Panc1 (cell line): ENCODE measurements around the gene ERICH3. TPM values are rescaled to one million over a fixed set of nuclear protein-coding genes. Genes with fewer than 3 reads are reported as not detected.

Source experiments
- ATAC-seq: fragments of 200-7000 bp; cut with Tn5 transposase; 2 replicates; pipeline ENCODE4 v1.9.1; 2020; ENCODE audit warnings: mild to moderate bottlenecking, moderate library complexity
- BruUV-seq: library from RNA; stranded (reverse); fragments of 400-500 nt; replicated peaks from 2 replicates; lab custom pipeline; 2021; lab: Mats Ljungman, UMichigan
- CTCF ChIA-PET: fragments of 300-600 bp; sonication (Branson Sonifier 250); formaldehyde crosslinking; loops from one replicate; lab custom pipeline; 2022; ENCODE audit warnings: antibody characterized with exemption; lab: Charles Lee
- POLR2A ChIA-PET: fragments of 300-600 bp; sonication (Branson Sonifier 250); formaldehyde crosslinking; loops from one replicate; lab custom pipeline; 2022; ENCODE audit warnings: antibody characterized with exemption; lab: Charles Lee
- DNase-seq: peaks from one replicate; pipeline ENCODE4 v3.0.0-alpha.2; 2010; ENCODE audit warnings: low read depth, low spot score
- H3K27ac ChIP-seq: 2 replicates; pipeline ENCODE4 v1.5.1; 2011; ENCODE audit warnings: mild to moderate bottlenecking, low read length, inconsistent platforms
- H3K27me3 ChIP-seq: fragments of 200-500 bp; sonication (Bioruptor generic); 2 replicates; pipeline ENCODE4 v1.6.0; 2014; ENCODE audit warnings: low read length, inconsistent platforms; ENCODE audit not compliant: control insufficient read depth, insufficient read depth
- H3K36me3 ChIP-seq: fragments of 200-500 bp; sonication (Bioruptor generic); 2 replicates; pipeline ENCODE4 v1.5.1; 2014; ENCODE audit warnings: inconsistent platforms, mild to moderate bottlenecking, low read length, moderate library complexity; ENCODE audit not compliant: control insufficient read depth, insufficient read depth
- H3K4me1 ChIP-seq: 2 replicates; pipeline ENCODE4 v1.5.1; 2011; ENCODE audit warnings: inconsistent platforms, mild to moderate bottlenecking, low read length, moderate library complexity; ENCODE audit not compliant: control insufficient read depth, insufficient read depth
- H3K4me3 ChIP-seq, 2 experiments: 2 replicates each; pipeline ENCODE4 v1.5.1; 2011 to 2012; ENCODE audit warnings: low read depth in 2 of 2, low read length in 2 of 2, mild to moderate bottlenecking in 2 of 2, inconsistent platforms in 1 of 2, moderate library complexity in 1 of 2
- H3K9me3 ChIP-seq: fragments of 200-500 bp; sonication (Bioruptor generic); 2 replicates; pipeline ENCODE4 v1.5.1; 2014; ENCODE audit warnings: low read depth, mild to moderate bottlenecking, inconsistent platforms, low read length, moderate library complexity; ENCODE audit not compliant: control insufficient read depth, insufficient read depth
- POLR2AphosphoS5 ChIP-seq: IDR thresholded peaks from 2 replicates; pipeline ENCODE4 v1.6.1; 2012; ENCODE audit warnings: mild to moderate bottlenecking, low read depth, low read length, moderate library complexity
- SIN3A ChIP-seq: IDR thresholded peaks from 2 replicates; pipeline ENCODE4 v1.6.1; 2012; ENCODE audit warnings: low read depth, mild to moderate bottlenecking, low read length, moderate library complexity, borderline replicate concordance; ENCODE audit not compliant: insufficient read depth
- TCF7L2 ChIP-seq: IDR thresholded peaks from 2 replicates; pipeline ENCODE4 v1.6.1; 2011; ENCODE audit warnings: mild to moderate bottlenecking, low read depth, low read length, inconsistent platforms
- in situ Hi-C: cut with HindIII; loops from 2 replicates; pipeline ENCODE4 v1.10.0; 2016; ENCODE audit warnings: low sequenced_read_pairs, low pct_unique_long_range_greater_than_20kb
- intact Hi-C: fragments of 100-400 bp; cut with micrococcal nuclease; formaldehyde crosslinking; loops from one replicate; pipeline ENCODE4 v1.10.0; 2022; ENCODE audit not compliant: unreplicated experiment
- total RNA-seq: library from RNA; stranded (reverse); gene quantifications from one replicate; pipeline ENCODE4 v1.2.1, GENCODE V29; 2021; ENCODE audit not compliant: unreplicated experiment
- TF ChIP-seq, protein P1 (sequence below), 2 experiments: IDR thresholded peaks; 2 replicates each; pipeline ENCODE4 v1.6.1; 2011 to 2012; ENCODE audit warnings: low read depth in 2 of 2, control low read depth in 1 of 2, low read length in 1 of 2, mild to moderate bottlenecking in 1 of 2, moderate library complexity in 1 of 2; ENCODE audit not compliant: insufficient read depth in 1 of 2
- TF ChIP-seq, protein P2 (sequence below): fragments of 450-650 bp; IDR thresholded peaks from 2 replicates; pipeline ENCODE4 v1.5.1; 2017; ENCODE audit warnings: mild to moderate bottlenecking

The ERICH3 gene
- total RNA-seq, 1 experiment from 2014 or later: not detected

DNA sequence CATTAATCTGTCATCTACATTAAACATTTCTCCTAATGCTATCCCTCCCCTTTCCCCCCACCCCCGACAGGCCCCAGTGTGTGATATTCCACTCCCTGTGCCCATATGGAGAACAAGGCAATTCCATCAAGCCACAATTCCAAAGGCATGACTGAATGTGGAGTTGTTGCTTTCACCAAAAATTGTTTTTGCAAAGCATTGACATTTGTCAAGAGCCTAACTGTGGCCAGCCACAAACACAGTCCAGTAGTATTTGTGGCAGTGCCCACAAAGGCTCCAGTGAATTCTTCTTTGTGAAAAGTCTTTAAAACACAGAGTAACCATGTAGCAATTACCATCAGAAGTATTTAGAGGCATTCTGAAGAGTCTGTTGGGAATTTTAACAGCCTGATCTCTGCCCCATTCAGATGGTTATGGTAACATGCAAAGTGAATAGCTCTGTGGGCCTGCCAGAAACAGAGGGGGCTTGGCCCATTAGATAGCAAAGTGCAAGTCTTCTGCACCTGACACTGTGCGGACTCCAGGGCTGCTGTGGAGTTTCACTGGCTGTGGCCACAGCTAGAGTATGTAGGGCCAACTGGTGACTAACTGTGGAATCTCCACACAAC lies 149.6 kb downstream of the ERICH3 start:
- Histone ChIP-seq H3K4me3 (no peak overlapping the region), H3K9me3 (no peaks in the 10 kb centered on the region), H3K4me1 (no peaks in the 10 kb centered on the region), H3K36me3 (no peaks in the 10 kb centered on the region), H3K27me3 (no peaks in the 10 kb centered on the region), H3K27ac (no peak overlapping the region)
- POLR2A ChIA-PET: interaction anchor here (0.7 kb wide), 1 partner anchor 848 kb away, joined by 4 read pairs; no protein-coding TSS in a partner anchor
- no TSS peak for BruUV-seq
- DNase-seq: no peak
- intact Hi-C loops (no loop called here), in situ Hi-C loops (no loop called here)
- TF ChIP-seq, protein P1, sequence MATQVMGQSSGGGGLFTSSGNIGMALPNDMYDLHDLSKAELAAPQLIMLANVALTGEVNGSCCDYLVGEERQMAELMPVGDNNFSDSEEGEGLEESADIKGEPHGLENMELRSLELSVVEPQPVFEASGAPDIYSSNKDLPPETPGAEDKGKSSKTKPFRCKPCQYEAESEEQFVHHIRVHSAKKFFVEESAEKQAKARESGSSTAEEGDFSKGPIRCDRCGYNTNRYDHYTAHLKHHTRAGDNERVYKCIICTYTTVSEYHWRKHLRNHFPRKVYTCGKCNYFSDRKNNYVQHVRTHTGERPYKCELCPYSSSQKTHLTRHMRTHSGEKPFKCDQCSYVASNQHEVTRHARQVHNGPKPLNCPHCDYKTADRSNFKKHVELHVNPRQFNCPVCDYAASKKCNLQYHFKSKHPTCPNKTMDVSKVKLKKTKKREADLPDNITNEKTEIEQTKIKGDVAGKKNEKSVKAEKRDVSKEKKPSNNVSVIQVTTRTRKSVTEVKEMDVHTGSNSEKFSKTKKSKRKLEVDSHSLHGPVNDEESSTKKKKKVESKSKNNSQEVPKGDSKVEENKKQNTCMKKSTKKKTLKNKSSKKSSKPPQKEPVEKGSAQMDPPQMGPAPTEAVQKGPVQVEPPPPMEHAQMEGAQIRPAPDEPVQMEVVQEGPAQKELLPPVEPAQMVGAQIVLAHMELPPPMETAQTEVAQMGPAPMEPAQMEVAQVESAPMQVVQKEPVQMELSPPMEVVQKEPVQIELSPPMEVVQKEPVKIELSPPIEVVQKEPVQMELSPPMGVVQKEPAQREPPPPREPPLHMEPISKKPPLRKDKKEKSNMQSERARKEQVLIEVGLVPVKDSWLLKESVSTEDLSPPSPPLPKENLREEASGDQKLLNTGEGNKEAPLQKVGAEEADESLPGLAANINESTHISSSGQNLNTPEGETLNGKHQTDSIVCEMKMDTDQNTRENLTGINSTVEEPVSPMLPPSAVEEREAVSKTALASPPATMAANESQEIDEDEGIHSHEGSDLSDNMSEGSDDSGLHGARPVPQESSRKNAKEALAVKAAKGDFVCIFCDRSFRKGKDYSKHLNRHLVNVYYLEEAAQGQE (IDR thresholded peaks at IDR 0.05; ENCODE audit: insufficient read depth in 1 of 2, low read depth in 2 of 2, low read length in 1 of 2): no peak
- TF ChIP-seq POLR2AphosphoS5 (no peak), SIN3A (no peak)
- TF ChIP-seq, protein P2, sequence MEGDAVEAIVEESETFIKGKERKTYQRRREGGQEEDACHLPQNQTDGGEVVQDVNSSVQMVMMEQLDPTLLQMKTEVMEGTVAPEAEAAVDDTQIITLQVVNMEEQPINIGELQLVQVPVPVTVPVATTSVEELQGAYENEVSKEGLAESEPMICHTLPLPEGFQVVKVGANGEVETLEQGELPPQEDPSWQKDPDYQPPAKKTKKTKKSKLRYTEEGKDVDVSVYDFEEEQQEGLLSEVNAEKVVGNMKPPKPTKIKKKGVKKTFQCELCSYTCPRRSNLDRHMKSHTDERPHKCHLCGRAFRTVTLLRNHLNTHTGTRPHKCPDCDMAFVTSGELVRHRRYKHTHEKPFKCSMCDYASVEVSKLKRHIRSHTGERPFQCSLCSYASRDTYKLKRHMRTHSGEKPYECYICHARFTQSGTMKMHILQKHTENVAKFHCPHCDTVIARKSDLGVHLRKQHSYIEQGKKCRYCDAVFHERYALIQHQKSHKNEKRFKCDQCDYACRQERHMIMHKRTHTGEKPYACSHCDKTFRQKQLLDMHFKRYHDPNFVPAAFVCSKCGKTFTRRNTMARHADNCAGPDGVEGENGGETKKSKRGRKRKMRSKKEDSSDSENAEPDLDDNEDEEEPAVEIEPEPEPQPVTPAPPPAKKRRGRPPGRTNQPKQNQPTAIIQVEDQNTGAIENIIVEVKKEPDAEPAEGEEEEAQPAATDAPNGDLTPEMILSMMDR: no peak
- CTCF ChIA-PET: no interaction called here
- no peak for ATAC-seq

- DNase-seq: no peak
Measured at GRCh38 chr1:74522148-74522547, 151.4 kb downstream of the ERICH3 start.

More at GRCh38 chr1:74522148-74522547, 151.4 kb downstream of the ERICH3 start:
- no TSS peak for BruUV-seq
- Histone ChIP-seq H3K9me3 (no peaks in the 10 kb centered on the region), H3K27ac (no peak overlapping the region), H3K4me3 (no peak overlapping the region), H3K36me3 (no peaks in the 10 kb centered on the region), H3K27me3 (no peaks in the 10 kb centered on the region), H3K4me1 (no peaks in the 10 kb centered on the region)
- ChIA-PET CTCF (no interaction called here), POLR2A (interaction anchor here (0.6 kb wide), 1 partner anchor 107 kb away, joined by 3 read pairs; no protein-coding TSS in a partner anchor)
- TF ChIP-seq, protein P2: no peak
- no peak for TF ChIP-seq TCF7L2
- no peak for TF ChIP-seq SIN3A
- in situ Hi-C loops (no loop called here), intact Hi-C loops (no loop called here)
- no peak for ATAC-seq

Other genes starting within 250 kb of the ERICH3 start
- gene LRRC53, start 161.2 kb downstream of the ERICH3 start, total RNA-seq: not detected
- gene CRYZ, start 59.3 kb upstream of the ERICH3 start, total RNA-seq: 32.7 TPM
- gene TYW3, start 59.4 kb upstream of the ERICH3 start, total RNA-seq: 20.0 TPM